Measurements from ENCODE around the gene RAET1E. TPM values are rescaled to one million over a fixed set of nuclear protein-coding genes. Genes with fewer than 3 reads are reported as not detected.

RAET1E gene
- total and polyA plus RNA-seq, 9 of the 15 experiments (the other 6 are each of a cell fraction or from before 2014, with no cell fraction given), result not detected

DNA sequence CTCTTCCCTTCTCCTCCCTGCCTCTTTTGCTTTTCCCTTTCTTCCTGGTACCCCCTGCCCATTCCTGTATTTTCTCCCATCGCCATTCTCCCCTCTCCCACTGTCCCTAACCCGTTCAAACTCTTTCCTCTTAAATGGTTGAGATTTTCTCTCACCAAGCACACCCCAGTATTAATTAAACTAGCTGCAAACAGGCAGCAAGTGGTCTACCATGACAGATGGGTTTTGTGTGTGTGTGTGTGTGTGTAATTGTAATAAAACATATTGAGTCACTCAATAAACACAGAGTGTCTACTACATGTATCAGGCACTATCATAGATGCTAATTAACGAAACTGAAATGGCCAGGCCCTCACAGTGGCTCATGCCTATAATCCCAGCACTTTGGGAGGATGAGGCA is 6.7 kb downstream of the RAET1E start (continued):
- TF ChIP-seq, protein P1, sequence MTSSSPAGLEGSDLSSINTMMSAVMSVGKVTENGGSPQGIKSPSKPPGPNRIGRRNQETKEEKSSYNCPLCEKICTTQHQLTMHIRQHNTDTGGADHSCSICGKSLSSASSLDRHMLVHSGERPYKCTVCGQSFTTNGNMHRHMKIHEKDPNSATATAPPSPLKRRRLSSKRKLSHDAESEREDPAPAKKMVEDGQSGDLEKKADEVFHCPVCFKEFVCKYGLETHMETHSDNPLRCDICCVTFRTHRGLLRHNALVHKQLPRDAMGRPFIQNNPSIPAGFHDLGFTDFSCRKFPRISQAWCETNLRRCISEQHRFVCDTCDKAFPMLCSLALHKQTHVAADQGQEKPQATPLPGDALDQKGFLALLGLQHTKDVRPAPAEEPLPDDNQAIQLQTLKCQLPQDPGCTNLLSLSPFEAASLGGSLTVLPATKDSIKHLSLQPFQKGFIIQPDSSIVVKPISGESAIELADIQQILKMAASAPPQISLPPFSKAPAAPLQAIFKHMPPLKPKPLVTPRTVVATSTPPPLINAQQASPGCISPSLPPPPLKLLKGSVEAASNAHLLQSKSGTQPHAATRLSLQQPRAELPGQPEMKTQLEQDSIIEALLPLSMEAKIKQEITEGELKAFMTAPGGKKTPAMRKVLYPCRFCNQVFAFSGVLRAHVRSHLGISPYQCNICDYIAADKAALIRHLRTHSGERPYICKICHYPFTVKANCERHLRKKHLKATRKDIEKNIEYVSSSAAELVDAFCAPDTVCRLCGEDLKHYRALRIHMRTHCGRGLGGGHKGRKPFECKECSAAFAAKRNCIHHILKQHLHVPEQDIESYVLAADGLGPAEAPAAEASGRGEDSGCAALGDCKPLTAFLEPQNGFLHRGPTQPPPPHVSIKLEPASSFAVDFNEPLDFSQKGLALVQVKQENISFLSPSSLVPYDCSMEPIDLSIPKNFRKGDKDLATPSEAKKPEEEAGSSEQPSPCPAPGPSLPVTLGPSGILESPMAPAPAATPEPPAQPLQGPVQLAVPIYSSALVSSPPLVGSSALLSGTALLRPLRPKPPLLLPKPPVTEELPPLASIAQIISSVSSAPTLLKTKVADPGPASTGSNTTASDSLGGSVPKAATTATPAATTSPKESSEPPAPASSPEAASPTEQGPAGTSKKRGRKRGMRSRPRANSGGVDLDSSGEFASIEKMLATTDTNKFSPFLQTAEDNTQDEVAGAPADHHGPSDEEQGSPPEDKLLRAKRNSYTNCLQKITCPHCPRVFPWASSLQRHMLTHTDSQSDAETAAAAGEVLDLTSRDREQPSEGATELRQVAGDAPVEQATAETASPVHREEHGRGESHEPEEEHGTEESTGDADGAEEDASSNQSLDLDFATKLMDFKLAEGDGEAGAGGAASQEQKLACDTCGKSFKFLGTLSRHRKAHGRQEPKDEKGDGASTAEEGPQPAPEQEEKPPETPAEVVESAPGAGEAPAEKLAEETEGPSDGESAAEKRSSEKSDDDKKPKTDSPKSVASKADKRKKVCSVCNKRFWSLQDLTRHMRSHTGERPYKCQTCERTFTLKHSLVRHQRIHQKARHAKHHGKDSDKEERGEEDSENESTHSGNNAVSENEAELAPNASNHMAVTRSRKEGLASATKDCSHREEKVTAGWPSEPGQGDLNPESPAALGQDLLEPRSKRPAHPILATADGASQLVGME (CRISPR knock-in tag; IDR thresholded peaks at IDR 0.05), result no peak
- TF ChIP-seq CHD1 (IDR thresholded peaks at IDR 0.05; ENCODE audit: low read length) (no peak), SNIP1 (IDR thresholded peaks at IDR 0.05; ENCODE audit: low read depth) (no peak)

DNA sequence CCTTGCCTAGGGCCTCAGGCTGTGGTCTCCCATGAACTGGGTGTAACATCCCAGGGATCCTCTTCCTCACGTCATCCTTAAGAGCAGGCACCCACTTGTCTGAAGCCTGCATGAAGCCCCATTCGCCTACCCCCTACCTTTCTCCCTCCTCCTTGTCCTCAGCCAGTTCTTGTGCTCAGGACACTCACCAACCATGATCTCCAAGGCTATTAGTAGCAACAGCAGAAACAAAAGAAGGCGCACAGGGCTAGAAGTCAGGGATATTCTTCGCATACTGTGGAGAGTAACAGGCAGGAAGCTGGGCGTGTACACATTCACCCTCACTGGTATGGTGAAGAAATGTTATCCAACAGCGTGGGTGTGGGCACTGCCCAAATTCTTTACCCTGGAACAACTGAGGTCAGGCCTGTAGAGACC is 7.3 kb downstream of the RAET1E start:
- H3K36me3 ChIP-seq (ENCODE audit: control insufficient read depth, insufficient read depth, low read length), result no peaks in the 10 kb centered on the region
- no peaks in the 10 kb centered on the region for H3K9me3 ChIP-seq (replicated peaks; ENCODE audit: control insufficient read depth, insufficient read depth, low read depth, low read length)
- ChIA-PET POLR2A (interaction anchor here (0.6 to 0.7 kb wide), 3 partner anchors 20 to 887 kb away, joined by 3 to 4 read pairs (median 3); no protein-coding TSS in a partner anchor), CTCF (ENCODE audit: low intra/inter-chr PET ratio) (no interaction called here)
- peak in 1 of 4 experiments; percentile 7 for DNase-seq (ENCODE audit: extremely low read depth in 1 of 4, low spot score in 3 of 4)
- H3K4me3 ChIP-seq, result no peak overlapping the region
- intact Hi-C loops (cut with micrococcal nuclease), result no loop called here
- in situ Hi-C loops (cut with MboI), result no loop called here
- no peak overlapping the region for H3K27ac ChIP-seq (ENCODE audit: extremely low read depth, low read depth, low read length)
- no peak overlapping the region for H2AFZ ChIP-seq (ENCODE audit: low read depth, low read length)
- BruUV-seq (replicated peaks), result no TSS peak
- ATAC-seq, result peak; percentile 49; the same call in 2 of the 3 replicates
- H3K9ac ChIP-seq (ENCODE audit: insufficient read depth in 1 of 2, low read depth in 2 of 2, low read length in 2 of 2), result no peak overlapping the region
- H3K9me1 ChIP-seq (ENCODE audit: control insufficient read depth, insufficient read depth, low read length), result no peaks in the 10 kb centered on the region
- peaks cover 29 to 46% of the 10 kb centered on the region in 2 experiments; a peak in 4 of 5 replicates for H3K27me3 ChIP-seq (ENCODE audit: control insufficient read depth in 2 of 2, insufficient read depth in 2 of 2, low read length in 2 of 2)
- no peak overlapping the region for H3K4me2 ChIP-seq (ENCODE audit: insufficient read depth, low read length)
- FAIRE-seq, result no peak
- no peaks in the 10 kb centered on the region for H4K20me1 ChIP-seq (replicated peaks; ENCODE audit: control insufficient read depth, insufficient read depth, low read length)
- no peaks in the 10 kb centered on the region for H3K4me1 ChIP-seq (replicated peaks in 1 of 2; ENCODE audit: control insufficient read depth in 2 of 2, insufficient read depth in 2 of 2, low read length in 2 of 2)
- WGBS (ENCODE audit: insufficient coverage, low coverage, missing lambda C conversion rate), result 2% methylated on average over 6 of the region's 6 CpGs
- H3K79me2 ChIP-seq (ENCODE audit: control insufficient read depth, insufficient read depth, low read length), result no peaks in the 10 kb centered on the region
- TF ChIP-seq NCOA4 (IDR thresholded peaks at IDR 0.05; ENCODE audit: partially characterized antibody), result no peak
- TF ChIP-seq SMC3 (conservative IDR thresholded peaks at IDR 0.05; ENCODE audit: insufficient read depth, low read depth, low read length), result no peak
- no peak for TF ChIP-seq CREBBP (IDR thresholded peaks at IDR 0.05; ENCODE audit: low read depth, low read length)
- no peak for TF ChIP-seq HNRNPUL1 (IDR thresholded peaks at IDR 0.05; ENCODE audit: low read length)
- TF ChIP-seq PHB2 (IDR thresholded peaks at IDR 0.05; ENCODE audit: low read depth), result no peak
- TF ChIP-seq, protein P2, sequence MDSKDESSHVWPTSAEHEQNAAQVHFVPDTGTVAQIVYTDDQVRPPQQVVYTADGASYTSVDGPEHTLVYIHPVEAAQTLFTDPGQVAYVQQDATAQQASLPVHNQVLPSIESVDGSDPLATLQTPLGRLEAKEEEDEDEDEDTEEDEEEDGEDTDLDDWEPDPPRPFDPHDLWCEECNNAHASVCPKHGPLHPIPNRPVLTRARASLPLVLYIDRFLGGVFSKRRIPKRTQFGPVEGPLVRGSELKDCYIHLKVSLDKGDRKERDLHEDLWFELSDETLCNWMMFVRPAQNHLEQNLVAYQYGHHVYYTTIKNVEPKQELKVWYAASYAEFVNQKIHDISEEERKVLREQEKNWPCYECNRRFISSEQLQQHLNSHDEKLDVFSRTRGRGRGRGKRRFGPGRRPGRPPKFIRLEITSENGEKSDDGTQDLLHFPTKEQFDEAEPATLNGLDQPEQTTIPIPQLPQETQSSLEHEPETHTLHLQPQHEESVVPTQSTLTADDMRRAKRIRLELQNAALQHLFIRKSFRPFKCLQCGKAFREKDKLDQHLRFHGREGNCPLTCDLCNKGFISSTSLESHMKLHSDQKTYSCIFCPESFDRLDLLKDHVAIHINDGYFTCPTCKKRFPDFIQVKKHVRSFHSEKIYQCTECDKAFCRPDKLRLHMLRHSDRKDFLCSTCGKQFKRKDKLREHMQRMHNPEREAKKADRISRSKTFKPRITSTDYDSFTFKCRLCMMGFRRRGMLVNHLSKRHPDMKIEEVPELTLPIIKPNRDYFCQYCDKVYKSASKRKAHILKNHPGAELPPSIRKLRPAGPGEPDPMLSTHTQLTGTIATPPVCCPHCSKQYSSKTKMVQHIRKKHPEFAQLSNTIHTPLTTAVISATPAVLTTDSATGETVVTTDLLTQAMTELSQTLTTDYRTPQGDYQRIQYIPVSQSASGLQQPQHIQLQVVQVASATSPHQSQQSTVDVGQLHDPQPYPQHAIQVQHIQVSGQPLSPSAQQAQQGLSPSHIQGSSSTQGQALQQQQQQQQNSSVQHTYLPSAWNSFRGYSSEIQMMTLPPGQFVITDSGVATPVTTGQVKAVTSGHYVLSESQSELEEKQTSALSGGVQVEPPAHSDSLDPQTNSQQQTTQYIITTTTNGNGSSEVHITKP (IDR thresholded peaks at IDR 0.05; ENCODE audit: partially characterized antibody), result no peak
- no peak for TF ChIP-seq U2AF2 (optimal IDR thresholded peaks at IDR 0.05; ENCODE audit: low read depth, low read length)
- TF ChIP-seq CHD4 (IDR thresholded peaks at IDR 0.05; ENCODE audit: insufficient read depth, insufficient replicate concordance, low read depth, low read length, poor library complexity, severe bottlenecking), result no peak

All from K562 (cell line).